Lower leg skin (tissue), 4 donors: ENCODE measurements around the gene NFIX. TPM values are rescaled to one million over a fixed set of nuclear protein-coding genes. Genes with fewer than 3 reads are reported as not detected.

ENCODE experiments used
- DNase-seq, 2 donors: peaks; one replicate each; pipeline ENCODE4 v3.0.0-alpha.2; 2019; ENCODE audit warnings: low spot score in 2 of 2
- H3K4me3 ChIP-seq: fragments of 200-600 bp; sonication (generic); 2 replicates; pipeline ENCODE4 v1.5.1; 2017; ENCODE audit warnings: mild to moderate bottlenecking, low read depth; ENCODE audit not compliant: poor library complexity, severe bottlenecking
- POLR2A ChIP-seq, 2 donors: fragments of 450-650 bp; IDR thresholded peaks; one replicate each; pipeline ENCODE4 v1.6.1; 2016 to 2017; ENCODE audit warnings: antibody characterized with exemption in 2 of 2, mild to moderate bottlenecking in 1 of 2, moderate library complexity in 1 of 2
- WGBS, 2 donors: methylation state at CpG; one replicate each; pipeline ENCODE4 v1.1.5; 2018; 5-methylcytosine and 5-hydroxymethylcytosine counted together
- intact Hi-C: fragments of 100-400 bp; cut with DNase I; formaldehyde crosslinking; loops from one replicate; pipeline ENCODE4 v1.15.0; 2023; ENCODE audit warnings: low total_unique reads
- total RNA-seq, 4 donors: library from RNA; depleted of rRNA; stranded (reverse); fragments of >200 nt; gene quantifications; one replicate each; pipeline ENCODE4 v1.1.0, GENCODE V29; 2016
- TF ChIP-seq, protein P1 (sequence below), 3 donors: fragments of 450-650 bp; IDR thresholded peaks; one replicate each; pipeline ENCODE4 v1.5.1; 2016; ENCODE audit warnings: antibody characterized with exemption in 3 of 3, mild to moderate bottlenecking in 3 of 3, moderate library complexity in 2 of 3

Gene NFIX
- total RNA-seq, 4 donors from 2014 or later, result 119 to 177 (median 136) TPM

DNA sequence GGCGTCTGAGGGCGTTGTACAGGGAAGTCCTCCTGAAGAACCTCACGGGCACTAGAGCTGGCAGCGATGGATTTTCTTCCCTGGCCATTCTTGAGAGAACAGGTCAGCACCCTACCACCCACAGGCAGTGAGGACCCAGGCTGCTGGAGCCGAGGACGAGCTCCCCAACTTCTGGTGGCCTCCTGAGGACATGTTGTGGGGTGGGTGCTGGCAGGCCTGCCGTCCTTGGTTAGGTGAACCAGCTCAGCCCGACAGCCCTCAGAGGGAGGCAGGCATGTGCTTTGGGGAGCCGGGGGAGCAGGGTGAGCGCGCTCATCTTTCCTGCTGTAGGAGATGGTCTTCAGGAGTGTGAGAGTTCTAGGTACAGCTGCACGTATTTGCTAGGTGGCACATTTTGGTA is 92.0 kb downstream of the NFIX start:
- no peak for TF ChIP-seq POLR2A (IDR thresholded peaks at IDR 0.05)
- TF ChIP-seq, protein P1, sequence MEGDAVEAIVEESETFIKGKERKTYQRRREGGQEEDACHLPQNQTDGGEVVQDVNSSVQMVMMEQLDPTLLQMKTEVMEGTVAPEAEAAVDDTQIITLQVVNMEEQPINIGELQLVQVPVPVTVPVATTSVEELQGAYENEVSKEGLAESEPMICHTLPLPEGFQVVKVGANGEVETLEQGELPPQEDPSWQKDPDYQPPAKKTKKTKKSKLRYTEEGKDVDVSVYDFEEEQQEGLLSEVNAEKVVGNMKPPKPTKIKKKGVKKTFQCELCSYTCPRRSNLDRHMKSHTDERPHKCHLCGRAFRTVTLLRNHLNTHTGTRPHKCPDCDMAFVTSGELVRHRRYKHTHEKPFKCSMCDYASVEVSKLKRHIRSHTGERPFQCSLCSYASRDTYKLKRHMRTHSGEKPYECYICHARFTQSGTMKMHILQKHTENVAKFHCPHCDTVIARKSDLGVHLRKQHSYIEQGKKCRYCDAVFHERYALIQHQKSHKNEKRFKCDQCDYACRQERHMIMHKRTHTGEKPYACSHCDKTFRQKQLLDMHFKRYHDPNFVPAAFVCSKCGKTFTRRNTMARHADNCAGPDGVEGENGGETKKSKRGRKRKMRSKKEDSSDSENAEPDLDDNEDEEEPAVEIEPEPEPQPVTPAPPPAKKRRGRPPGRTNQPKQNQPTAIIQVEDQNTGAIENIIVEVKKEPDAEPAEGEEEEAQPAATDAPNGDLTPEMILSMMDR (IDR thresholded peaks at IDR 0.05), result no peak
- WGBS, 2 donors, result 74 to 77% methylated on average over 11 to 12 of the region's 12 CpGs
- intact Hi-C loops, result no loop called here

DNA sequence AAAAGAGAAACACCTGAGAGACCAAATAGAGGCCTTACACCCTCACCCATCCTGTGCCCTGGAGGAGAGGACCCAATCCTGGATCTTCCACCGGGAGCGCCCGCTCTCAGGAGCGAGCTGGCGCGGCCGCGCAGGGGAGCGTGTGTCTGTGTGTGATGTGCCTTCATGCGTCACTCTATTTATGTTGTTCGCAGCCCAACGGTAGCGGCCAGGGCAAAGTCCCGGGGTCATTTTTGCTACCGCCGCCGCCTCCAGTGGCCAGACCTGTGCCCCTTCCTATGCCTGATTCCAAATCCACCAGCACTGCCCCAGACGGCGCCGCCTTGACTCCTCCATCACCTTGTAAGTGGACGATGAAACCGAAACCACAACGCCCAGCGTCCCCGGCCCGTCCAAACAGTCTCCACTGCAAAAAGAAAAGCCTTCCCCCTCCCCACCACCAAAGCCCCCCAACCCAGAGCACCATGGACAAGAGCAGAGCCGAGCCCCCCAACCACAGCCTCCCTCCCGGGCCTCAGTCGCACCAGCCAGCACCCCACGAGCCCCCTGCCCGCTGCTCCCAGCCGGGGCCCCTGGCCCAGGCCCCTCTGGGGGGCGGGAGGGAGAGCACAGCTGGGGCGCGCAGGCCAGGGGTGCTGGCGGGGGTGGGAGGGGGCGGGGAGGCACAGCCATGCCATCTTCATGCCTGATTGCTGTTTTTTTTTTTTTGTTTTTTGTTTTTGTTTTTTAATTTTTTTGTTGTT is 92.7 kb downstream of the NFIX start:
- no peak overlapping the region for H3K4me3 ChIP-seq
- DNase-seq, result no peak
- intact Hi-C loops, result no loop called here
- TF ChIP-seq, protein P1 (IDR thresholded peaks at IDR 0.05), result no peak
- WGBS, 2 donors, result 86 to 88% methylated on average over 35 to 37 of the region's 37 CpGs

More for the DNA sequence above, 92.0 kb downstream of the NFIX start:
- H3K4me3 ChIP-seq, result no peak overlapping the region
- no peak for DNase-seq

DNA sequence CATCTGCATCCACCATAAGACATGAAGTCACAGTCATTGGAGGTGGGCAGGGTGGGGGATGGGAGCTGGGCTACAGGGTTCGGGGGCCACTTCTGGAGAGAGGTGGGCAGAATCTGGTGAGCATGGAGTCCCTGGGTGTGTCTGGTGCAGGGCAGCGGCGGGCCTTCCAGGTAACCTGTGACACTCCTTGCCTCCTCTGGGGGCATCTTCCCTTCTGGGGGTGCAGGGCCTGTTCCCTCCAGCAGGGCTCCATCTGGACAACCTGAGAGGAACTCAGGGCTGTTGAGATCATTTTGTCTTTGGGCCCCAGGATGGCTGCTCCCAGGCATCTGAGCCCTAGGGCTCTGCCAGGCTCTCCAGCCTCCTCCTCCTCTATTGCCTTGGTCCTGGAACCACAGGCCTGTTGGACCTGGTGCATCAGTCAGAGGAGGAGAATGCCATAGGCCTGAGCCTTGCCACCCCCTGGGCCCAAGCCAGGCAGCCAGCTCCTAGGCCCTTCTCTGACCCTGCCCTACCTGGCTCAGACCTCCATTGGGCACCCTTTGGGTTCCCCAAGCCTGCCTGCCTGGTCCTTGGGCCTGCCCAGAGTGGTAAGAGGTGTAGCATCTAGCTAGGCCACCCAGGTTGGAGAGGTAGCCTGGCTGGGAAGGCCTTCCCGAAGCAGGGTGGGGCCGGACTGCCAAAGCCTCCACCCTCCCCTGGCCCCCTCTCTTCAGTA is 94.0 kb downstream of the NFIX start:
- 66 to 74% methylated on average over 5 of the region's 5 CpGs for WGBS, 2 donors
- H3K4me3 ChIP-seq, result no peak overlapping the region
- no peak for DNase-seq
- intact Hi-C loops, result no loop called here
- TF ChIP-seq, protein P1 (IDR thresholded peaks at IDR 0.05), result no peak
- TF ChIP-seq POLR2A (IDR thresholded peaks at IDR 0.05), result no peak

DNA sequence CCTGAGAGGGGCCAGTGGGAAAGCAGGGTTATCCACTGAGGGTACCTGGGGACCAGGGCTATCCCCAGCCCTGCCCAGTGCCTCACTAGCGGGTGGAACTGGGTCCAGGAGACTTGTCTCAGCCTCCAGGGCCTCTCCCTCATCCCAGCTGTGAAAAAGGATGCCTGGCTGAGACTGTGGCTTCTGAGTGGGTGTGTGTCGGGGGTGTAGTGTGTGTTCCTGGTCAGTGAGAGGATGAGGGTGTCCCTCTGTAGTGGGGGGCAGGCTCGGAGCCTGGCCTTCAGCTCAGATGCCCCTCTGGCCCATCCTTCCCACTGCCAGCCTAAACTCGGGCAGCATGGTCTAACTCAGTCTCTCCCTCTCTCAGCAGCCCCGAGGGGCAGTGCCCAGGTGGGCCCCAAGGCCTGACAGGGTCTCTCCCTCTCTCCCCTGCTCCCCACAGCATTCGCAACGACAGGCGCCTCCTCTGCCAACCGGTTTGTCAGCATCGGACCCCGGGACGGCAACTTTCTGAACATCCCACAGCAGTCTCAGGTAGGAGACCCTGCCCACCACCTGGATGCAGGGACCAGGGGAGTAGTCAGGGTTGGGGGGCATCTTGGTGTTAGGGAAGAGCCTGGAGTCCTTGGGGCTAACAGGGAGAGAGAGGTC is 94.7 kb downstream of the NFIX start:
- intact Hi-C loops, result no loop called here
- H3K4me3 ChIP-seq, result no peak overlapping the region
- no peak for DNase-seq
- WGBS, 2 donors, result 61 to 78% methylated on average over 10 to 11 of the region's 12 CpGs
- TF ChIP-seq, protein P1 (IDR thresholded peaks at IDR 0.05), result no peak
- no peak for TF ChIP-seq POLR2A (IDR thresholded peaks at IDR 0.05)

DNA sequence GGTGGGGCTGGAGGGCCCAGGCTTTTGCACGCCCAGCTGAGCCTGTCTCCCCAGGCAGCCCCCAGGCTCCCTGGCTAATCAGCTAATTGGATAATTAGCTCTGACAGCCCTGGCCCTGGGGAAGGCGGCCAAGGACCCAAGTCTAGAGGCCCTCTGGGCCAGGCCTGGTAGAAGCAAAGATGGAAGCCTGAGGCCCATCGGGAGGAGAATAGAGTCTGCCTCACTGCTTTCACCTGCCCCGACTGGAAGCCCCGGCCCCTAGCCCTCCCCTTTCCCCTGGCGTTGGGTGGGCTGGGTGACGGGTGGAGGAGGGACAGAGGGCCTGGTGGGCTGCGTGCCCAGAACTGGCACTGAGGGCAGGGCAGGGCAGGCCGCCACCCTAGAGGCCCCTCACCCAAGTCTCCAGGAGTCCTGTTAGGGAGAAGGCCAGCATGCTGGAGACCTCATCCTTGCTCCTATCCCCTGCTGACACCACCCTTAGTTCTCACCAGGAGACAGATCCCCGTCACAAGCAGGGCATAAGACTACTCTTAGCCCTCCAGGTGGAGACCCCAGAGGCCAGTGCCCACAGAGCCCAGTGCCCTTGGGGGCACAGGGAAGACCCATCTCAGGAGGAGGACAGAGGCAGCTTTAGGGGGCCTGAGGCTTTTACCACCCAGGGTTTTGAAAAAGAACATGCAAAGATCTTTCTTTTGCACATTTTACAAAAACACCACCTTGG is 95.4 kb downstream of the NFIX start:
- no peak for TF ChIP-seq POLR2A (IDR thresholded peaks at IDR 0.05)
- TF ChIP-seq, protein P1 (IDR thresholded peaks at IDR 0.05), result no peak
- 52 to 73% methylated on average over 8 to 9 of the region's 10 CpGs for WGBS, 2 donors
- no peak for DNase-seq
- no peak overlapping the region for H3K4me3 ChIP-seq
- intact Hi-C loops, result no loop called here
